Epithelial cell of proximal tubule (primary cell): ENCODE results near the gene ORAI3. TPM values are rescaled to one million over a fixed set of nuclear protein-coding genes. Genes with fewer than 3 reads are reported as not detected.

Experiments
- DNase-seq: peaks from one replicate; pipeline ENCODE4 v3.0.0-alpha.2; 2011; ENCODE audit warnings: low read depth
- H3K4me3 ChIP-seq: 2 replicates; pipeline ENCODE4 v1.5.1; 2011; ENCODE audit warnings: low read depth, mild to moderate bottlenecking, low read length
- total RNA-seq: library from RNA; depleted of rRNA; stranded (reverse); fragments of >200 nt; gene quantifications from 2 replicates; pipeline ENCODE4 v1.2.3, GENCODE V29; 2015
- TF ChIP-seq, protein P1 (sequence below): conservative IDR thresholded peaks from 2 replicates; pipeline ENCODE4 v1.5.1; 2012; ENCODE audit warnings: low read depth, mild to moderate bottlenecking, low read length

The ORAI3 gene
- total RNA-seq, 1 donor from 2014 or later, result 37.6 TPM

DNA sequence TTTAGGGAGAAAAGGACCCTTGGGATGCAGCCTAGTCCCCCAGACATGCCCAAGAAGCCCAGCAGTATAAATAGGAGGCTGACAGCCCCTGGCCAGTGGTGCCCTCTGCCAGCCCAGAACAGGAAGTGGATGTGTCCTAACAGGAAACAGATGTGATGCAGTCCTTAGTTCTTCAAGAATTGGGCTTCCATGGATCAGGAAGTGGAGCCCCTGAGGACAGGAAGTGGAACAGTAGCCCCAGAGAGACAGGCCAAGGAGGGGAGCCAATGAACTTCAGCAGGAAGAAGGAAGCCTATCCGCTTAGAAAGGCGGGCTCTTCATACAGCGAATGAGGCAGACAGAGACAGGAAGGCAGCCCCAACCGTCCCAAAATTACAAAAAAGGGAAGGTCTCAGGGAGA, 45.3 kb upstream of the ORAI3 start:
- TF ChIP-seq, protein P1, sequence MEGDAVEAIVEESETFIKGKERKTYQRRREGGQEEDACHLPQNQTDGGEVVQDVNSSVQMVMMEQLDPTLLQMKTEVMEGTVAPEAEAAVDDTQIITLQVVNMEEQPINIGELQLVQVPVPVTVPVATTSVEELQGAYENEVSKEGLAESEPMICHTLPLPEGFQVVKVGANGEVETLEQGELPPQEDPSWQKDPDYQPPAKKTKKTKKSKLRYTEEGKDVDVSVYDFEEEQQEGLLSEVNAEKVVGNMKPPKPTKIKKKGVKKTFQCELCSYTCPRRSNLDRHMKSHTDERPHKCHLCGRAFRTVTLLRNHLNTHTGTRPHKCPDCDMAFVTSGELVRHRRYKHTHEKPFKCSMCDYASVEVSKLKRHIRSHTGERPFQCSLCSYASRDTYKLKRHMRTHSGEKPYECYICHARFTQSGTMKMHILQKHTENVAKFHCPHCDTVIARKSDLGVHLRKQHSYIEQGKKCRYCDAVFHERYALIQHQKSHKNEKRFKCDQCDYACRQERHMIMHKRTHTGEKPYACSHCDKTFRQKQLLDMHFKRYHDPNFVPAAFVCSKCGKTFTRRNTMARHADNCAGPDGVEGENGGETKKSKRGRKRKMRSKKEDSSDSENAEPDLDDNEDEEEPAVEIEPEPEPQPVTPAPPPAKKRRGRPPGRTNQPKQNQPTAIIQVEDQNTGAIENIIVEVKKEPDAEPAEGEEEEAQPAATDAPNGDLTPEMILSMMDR, result no peak
- no peak overlapping the region for H3K4me3 ChIP-seq
- no peak for DNase-seq

DNA sequence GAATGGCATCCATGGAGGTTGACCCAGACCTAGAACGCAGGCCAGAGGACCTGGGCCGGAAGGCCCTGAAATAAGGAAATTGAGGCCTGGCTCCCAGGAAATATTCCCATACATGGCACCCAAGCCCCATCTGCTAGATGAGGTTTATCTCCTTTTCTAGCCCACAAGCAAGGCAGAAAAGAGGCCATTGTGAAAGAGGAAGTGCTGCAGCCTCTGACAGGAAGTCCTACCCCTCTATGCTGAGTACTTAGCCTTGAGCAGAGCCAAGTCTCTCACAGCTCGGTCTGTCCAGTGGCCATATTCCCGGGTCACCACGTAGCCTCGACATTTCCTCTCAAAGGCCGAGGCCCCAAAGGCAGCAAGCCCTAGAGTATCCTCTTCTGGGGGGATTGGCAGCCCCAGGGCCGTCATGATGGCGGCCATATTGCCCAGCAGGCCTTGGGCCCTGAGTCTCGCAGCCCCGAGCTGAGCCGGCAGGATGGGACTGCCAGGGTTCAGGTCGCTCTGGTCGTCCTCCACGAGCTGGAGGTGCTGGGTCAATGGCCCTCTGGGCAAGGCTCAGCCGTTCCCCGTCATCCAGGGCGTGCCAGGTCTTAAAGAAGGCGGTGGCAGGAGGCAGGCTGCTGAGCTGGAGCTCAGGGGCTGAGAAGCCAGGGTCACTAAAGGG, 44.6 kb upstream of the ORAI3 start:
- H3K4me3 ChIP-seq, result no peak overlapping the region
- TF ChIP-seq, protein P1, result no peak
- DNase-seq, result no peak

DNA sequence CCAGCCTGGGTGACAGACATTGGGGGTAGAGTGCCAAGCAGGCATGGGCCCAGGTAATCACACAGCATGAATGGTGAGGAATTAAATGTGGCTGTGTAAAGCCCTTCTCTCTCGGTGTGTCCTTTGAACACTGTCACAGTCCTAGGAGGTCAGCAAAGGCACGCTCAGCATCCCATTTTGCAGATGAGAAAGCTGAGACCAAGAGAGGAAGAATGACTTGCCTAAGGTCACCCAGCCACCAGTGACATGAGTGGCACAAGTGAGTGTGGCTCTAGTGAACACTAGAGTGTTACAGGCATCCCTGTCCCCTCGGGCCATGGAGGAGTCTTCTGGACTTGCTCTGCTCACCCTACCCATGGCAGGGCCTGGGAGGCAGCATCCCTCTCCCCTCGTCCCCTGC, 41.8 kb upstream of the ORAI3 start:
- no peak for DNase-seq
- TF ChIP-seq, protein P1, result no peak
- no peak overlapping the region for H3K4me3 ChIP-seq

DNA sequence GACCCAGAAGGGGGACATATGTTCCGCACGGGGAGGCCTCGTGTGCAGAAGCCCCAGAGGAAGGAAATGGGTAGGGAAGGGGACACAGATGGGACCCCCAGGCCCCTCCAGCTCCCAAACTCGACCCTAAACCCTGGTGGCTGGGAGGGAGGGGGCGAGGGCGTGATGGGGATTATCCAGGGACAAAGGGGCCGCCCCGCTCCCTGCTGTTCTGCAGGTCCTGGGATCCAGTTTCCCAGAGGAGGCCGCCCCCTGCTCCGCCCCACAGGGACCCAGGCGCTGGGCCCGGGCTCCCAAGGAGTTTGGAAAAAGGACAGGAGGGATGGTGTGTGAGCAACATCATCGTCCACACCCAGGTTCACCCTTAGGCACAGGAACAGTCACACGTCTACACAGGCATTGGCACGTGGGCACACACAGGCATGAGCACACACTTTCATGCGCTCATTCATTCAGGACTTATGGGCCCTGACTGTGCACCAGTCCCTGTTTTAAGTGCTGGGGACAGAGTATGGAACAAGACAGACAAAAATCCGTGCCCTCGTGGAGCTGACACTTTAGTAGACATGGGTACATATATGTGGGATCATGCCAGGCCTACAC, 38.3 kb upstream of the ORAI3 start:
- TF ChIP-seq, protein P1, result no peak
- DNase-seq, result no peak
- H3K4me3 ChIP-seq, result no peak overlapping the region

DNA sequence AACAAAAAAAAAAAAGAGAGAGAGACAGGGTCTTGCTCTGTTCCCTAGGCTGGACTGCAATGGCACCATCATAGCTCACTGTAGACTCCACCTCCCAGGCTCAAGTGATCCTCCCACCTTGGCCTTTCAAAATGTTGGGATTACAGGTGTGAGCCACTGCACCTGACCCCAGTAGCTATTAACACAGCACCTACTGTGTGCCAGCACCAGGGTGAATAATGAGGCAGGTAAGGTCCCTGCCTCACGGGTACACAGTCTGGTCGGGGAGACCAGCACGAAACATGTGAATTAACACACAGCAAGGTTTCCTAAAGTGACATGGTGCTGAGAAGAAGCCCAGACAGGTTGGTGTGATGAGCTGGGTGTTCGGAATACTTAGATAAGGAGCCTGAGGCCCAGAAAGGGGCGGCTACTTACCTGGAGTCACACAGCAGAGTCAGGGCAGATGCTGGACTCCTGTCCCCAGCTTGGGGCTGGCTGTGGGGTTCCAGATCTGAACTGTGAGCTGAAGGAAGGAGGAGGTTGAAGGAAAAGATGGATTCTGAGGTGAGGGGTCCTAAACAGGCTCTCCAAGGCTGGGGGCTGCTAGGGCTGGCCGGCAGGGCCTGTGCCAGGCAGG, 36.0 kb upstream of the ORAI3 start:
- TF ChIP-seq, protein P1, result no peak
- DNase-seq, result no peak
- no peak overlapping the region for H3K4me3 ChIP-seq

DNA sequence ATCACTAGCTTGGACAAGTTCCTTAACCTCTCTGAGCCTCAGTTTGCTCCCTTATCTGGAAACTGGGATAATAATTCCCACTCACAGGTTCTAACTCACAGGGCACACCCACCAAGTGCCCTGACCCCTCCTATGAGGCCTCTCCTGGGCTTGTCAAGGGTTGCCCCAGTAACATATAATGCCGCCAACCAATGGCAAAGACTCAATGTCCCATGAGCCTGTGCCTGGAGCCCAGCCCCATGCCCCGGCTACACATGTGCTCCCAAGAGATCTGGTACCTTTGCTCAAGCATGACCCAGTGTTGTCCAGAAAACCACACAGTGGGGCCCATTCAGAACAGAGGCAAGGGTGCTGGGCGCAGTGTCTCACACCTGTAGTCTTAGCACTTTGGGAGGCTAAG, 34.0 kb upstream of the ORAI3 start:
- no peak for DNase-seq
- no peak overlapping the region for H3K4me3 ChIP-seq
- TF ChIP-seq, protein P1, result no peak
